Natural killer cell (primary cell): Measurements from ENCODE around the gene POLA2. TPM values are rescaled to one million over a fixed set of nuclear protein-coding genes. Genes with fewer than 3 reads are reported as not detected.

Experiments used
- ATAC-seq, 3 donors: fragments of 150-1000 bp in 2 of 3; fragments of 200-7000 bp in 1 of 3; cut with Tn5 transposase; 1 replicate in 1 of 3; 2 replicates in 2 of 3; pipeline ENCODE4 v1.10.0; 2021; ENCODE audit warnings: mild to moderate bottlenecking in 2 of 3, moderate library complexity in 2 of 3
- DNase-seq, 2 donors: peaks; one replicate each; pipeline versions ENCODE4 v3.0.0 to v3.0.0-alpha.2; 2013 to 2021; ENCODE audit warnings: mixed read lengths in 1 of 2
- H3K27ac ChIP-seq: one replicate; pipeline ENCODE4 v1.5.1; 2013; ENCODE audit warnings: mild to moderate bottlenecking, low read length
- H3K27me3 ChIP-seq: one replicate; pipeline ENCODE4 v1.6.1; 2013; ENCODE audit warnings: low read length; ENCODE audit not compliant: control insufficient read depth, insufficient read depth
- H3K36me3 ChIP-seq: one replicate; pipeline ENCODE4 v1.6.1; 2013; ENCODE audit warnings: low read length; ENCODE audit not compliant: control insufficient read depth, insufficient read depth
- H3K4me1 ChIP-seq: one replicate; pipeline ENCODE4 v1.6.1; 2013; ENCODE audit warnings: low read length; ENCODE audit not compliant: control insufficient read depth, insufficient read depth
- H3K4me3 ChIP-seq: one replicate; pipeline ENCODE4 v1.5.1; 2013; ENCODE audit warnings: low read length
- H3K9me3 ChIP-seq: one replicate; pipeline ENCODE4 v1.6.1; 2013; ENCODE audit warnings: low read length; ENCODE audit not compliant: control insufficient read depth, insufficient read depth
- H3K27ac Mint-ChIP-seq, 2 donors: one replicate each; pipeline ENCODE4 v1.8.0; 2022; ENCODE audit warnings: mild to moderate bottlenecking in 2 of 2, mixed read lengths in 2 of 2, moderate library complexity in 1 of 2
- H3K27me3 Mint-ChIP-seq, 2 donors: one replicate each; pipeline ENCODE4 v1.8.0; 2022; ENCODE audit warnings: low read depth in 2 of 2, mixed read lengths in 2 of 2
- H3K36me3 Mint-ChIP-seq: one replicate; pipeline ENCODE4 v1.8.0; 2022; ENCODE audit warnings: mixed read lengths
- H3K4me1 Mint-ChIP-seq, 2 donors: one replicate each; pipeline ENCODE4 v1.8.0; 2022; ENCODE audit warnings: mixed read lengths in 2 of 2
- H3K4me3 Mint-ChIP-seq: one replicate; pipeline ENCODE4 v1.8.0; 2022; ENCODE audit warnings: mild to moderate bottlenecking, moderate library complexity, mixed read lengths
- H3K9me3 Mint-ChIP-seq, 2 donors: one replicate each; pipeline ENCODE4 v1.8.0; 2022; ENCODE audit warnings: mixed read lengths in 2 of 2
- WGBS: methylation state at CpG from one replicate; pipeline ENCODE4 v1.1.7; 2013; ENCODE audit warnings: missing lambda C conversion rate; ENCODE audit not compliant: insufficient coverage; 5-methylcytosine and 5-hydroxymethylcytosine counted together
- intact Hi-C: fragments of 100-400 bp; cut with micrococcal nuclease; formaldehyde crosslinking; loops from one replicate; pipeline ENCODE4 v1.14.2; 2022
- total RNA-seq, 4 donors: library from RNA; stranded (reverse); fragments of 120-200 nt in 1 of 4; gene quantifications; one replicate each; pipeline versions ENCODE4 v1.2.3 to v1.2.4, GENCODE V29; 2013 to 2022
- TF ChIP-seq, protein P1 (sequence below): fragments of 200-600 bp; IDR thresholded peaks from one replicate; pipeline ENCODE4 v1.8.0; 2022; ENCODE audit warnings: antibody characterized with exemption

Gene POLA2
- total RNA-seq, 3 donors from 2014 or later (not counting 1 experiment from before 2014, with no cell fraction given) = 21.2 to 24.2 (median 22.7) TPM

- Histone ChIP-seq H3K4me1 (peaks cover 35% of the 10 kb centered on the region), H3K4me3 (peak overlapping the region; percentile 9), H3K9me3 (no peaks in the 10 kb centered on the region), H3K27me3 (no peaks in the 10 kb centered on the region), H3K27ac (no peak overlapping the region), H3K36me3 (peaks cover 27% of the 10 kb centered on the region)
- TF ChIP-seq, protein P1, sequence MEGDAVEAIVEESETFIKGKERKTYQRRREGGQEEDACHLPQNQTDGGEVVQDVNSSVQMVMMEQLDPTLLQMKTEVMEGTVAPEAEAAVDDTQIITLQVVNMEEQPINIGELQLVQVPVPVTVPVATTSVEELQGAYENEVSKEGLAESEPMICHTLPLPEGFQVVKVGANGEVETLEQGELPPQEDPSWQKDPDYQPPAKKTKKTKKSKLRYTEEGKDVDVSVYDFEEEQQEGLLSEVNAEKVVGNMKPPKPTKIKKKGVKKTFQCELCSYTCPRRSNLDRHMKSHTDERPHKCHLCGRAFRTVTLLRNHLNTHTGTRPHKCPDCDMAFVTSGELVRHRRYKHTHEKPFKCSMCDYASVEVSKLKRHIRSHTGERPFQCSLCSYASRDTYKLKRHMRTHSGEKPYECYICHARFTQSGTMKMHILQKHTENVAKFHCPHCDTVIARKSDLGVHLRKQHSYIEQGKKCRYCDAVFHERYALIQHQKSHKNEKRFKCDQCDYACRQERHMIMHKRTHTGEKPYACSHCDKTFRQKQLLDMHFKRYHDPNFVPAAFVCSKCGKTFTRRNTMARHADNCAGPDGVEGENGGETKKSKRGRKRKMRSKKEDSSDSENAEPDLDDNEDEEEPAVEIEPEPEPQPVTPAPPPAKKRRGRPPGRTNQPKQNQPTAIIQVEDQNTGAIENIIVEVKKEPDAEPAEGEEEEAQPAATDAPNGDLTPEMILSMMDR = no peak
- intact Hi-C loops = loop anchor here (5.0 to 10.0 kb wide), 2 partner anchors 38 to 290 kb away; no protein-coding TSS in a partner anchor
- peak overlapping the region; percentile 78 for H3K4me3 Mint-ChIP-seq
- H3K9me3 Mint-ChIP-seq = no peaks in the 10 kb centered on the region
- H3K27me3 Mint-ChIP-seq = peaks cover 0 to 11% of the 10 kb centered on the region in 2 donors
- 40% methylated on average over 15 of the region's 16 CpGs for WGBS
- H3K4me1 Mint-ChIP-seq = peaks cover 19 to 42% of the 10 kb centered on the region in 2 donors
- no peaks in the 10 kb centered on the region for H3K36me3 Mint-ChIP-seq
- DNase-seq (no peak), ATAC-seq (no peak)
- peak overlapping the region in 1 of 2 donors; percentile 31 for H3K27ac Mint-ChIP-seq
These were observed 47.4 kb upstream of the POLA2 start for GRCh38 chr11:65214212-65214845.

GRCh38 chr11:65215441-65216076, 46.2 kb upstream of the POLA2 start:
- Mint-ChIP-seq H3K9me3 (no peaks in the 10 kb centered on the region), H3K4me1 (peaks cover 19 to 47% of the 10 kb centered on the region in 2 donors), H3K27me3 (peaks cover 0 to 17% of the 10 kb centered on the region in 2 donors), H3K27ac (no peak overlapping the region), H3K4me3 (peak overlapping the region; percentile 4), H3K36me3 (no peaks in the 10 kb centered on the region)
- no peaks in the 10 kb centered on the region for H3K9me3 ChIP-seq
- no peak for ATAC-seq
- peaks cover 15% of the 10 kb centered on the region for H3K36me3 ChIP-seq
- DNase-seq = no peak
- H3K27me3 ChIP-seq = no peaks in the 10 kb centered on the region
- TF ChIP-seq, protein P1 = no peak
- intact Hi-C loops = loop anchor here (10.0 kb wide), 1 partner anchor 289 kb away; no protein-coding TSS in a partner anchor
- no peak overlapping the region for H3K4me3 ChIP-seq
- 92% methylated on average over 23 of the region's 24 CpGs for WGBS
- peaks cover 38% of the 10 kb centered on the region for H3K4me1 ChIP-seq
- no peak overlapping the region for H3K27ac ChIP-seq

DNA sequence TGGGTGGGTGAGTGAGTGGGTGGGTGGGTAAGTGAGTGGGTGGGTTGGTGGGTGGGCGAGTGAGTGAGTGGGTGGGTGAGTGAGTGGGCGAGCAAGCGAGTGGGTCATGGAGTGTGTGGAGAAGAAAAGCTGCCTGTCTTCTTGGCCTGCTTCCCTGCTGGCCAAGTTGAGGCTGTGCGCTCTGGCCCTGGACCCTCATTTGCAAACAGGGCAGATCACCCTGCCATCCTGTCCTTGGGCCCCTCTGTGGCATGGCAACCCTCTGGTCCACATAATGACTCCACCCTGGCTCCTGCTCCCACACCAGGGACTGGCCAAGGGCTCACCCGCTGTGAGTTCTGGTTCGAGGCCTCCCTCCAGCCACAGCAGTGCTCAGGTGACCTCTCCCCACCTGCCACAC, 44.9 kb upstream of the POLA2 start:
- H3K27me3 ChIP-seq = no peaks in the 10 kb centered on the region
- 96% methylated on average over 6 of the region's 6 CpGs for WGBS
- DNase-seq (no peak), ATAC-seq (no peak)
- H3K4me1 ChIP-seq = peaks cover 38% of the 10 kb centered on the region
- H3K4me1 Mint-ChIP-seq = peaks cover 19 to 47% of the 10 kb centered on the region in 2 donors
- peaks cover 2% of the 10 kb centered on the region for H3K36me3 ChIP-seq
- no peaks in the 10 kb centered on the region for H3K9me3 Mint-ChIP-seq
- H3K27ac Mint-ChIP-seq = no peak overlapping the region
- no peaks in the 10 kb centered on the region for H3K9me3 ChIP-seq
- no peaks in the 10 kb centered on the region for H3K36me3 Mint-ChIP-seq
- intact Hi-C loops = loop anchor here (10.0 kb wide), 1 partner anchor 288 kb away; no protein-coding TSS in a partner anchor
- TF ChIP-seq, protein P1 = no peak
- no peak overlapping the region for H3K27ac ChIP-seq
- no peak overlapping the region for H3K4me3 ChIP-seq
- no peak overlapping the region for H3K4me3 Mint-ChIP-seq
- H3K27me3 Mint-ChIP-seq = peaks cover 0 to 17% of the 10 kb centered on the region in 2 donors
